Fibroblast of villous mesenchyme (primary cell): Measurements from ENCODE around the gene AKAP8. TPM values are rescaled to one million over a fixed set of nuclear protein-coding genes. Genes with fewer than 3 reads are reported as not detected.

Experiments used
- DNase-seq: peaks from one replicate; pipeline ENCODE4 v3.0.0-alpha.2; 2010; ENCODE audit warnings: low read depth
- H3K4me3 ChIP-seq: 2 replicates; pipeline ENCODE4 v1.5.1; 2011; ENCODE audit warnings: low read depth, mild to moderate bottlenecking, low read length
- total RNA-seq: library from RNA; depleted of rRNA; stranded (reverse); fragments of >200 nt; gene quantifications from 2 replicates; pipeline ENCODE4 v1.2.3, GENCODE V29; 2012
- TF ChIP-seq, protein P1 (sequence below): IDR thresholded peaks from 2 replicates; pipeline ENCODE4 v1.5.1; 2012; ENCODE audit warnings: low read depth, mild to moderate bottlenecking, low read length; ENCODE audit not compliant: insufficient read depth

The AKAP8 gene
- total RNA-seq, 1 donor: 16.0 TPM

DNA sequence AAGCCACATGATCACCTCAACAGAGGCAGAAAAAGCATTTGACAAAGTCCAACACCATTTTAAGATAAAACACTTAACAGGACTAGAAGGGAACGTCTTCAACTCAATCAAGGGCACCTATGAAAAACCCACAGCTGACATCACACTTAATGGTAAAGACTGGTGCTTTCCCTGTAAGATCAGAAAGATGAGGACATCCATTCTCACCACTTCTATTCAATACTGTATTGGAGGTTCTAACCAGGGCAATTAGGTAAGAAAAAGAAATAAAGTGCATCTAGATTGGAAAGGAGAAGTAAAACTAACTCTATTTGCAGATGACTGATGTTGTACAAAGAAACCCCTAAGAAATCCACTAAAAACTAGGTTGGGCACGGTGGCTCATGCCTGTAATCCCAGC is 11.2 kb upstream of the AKAP8 start:
- no peak overlapping the region for H3K4me3 ChIP-seq
- TF ChIP-seq, protein P1, sequence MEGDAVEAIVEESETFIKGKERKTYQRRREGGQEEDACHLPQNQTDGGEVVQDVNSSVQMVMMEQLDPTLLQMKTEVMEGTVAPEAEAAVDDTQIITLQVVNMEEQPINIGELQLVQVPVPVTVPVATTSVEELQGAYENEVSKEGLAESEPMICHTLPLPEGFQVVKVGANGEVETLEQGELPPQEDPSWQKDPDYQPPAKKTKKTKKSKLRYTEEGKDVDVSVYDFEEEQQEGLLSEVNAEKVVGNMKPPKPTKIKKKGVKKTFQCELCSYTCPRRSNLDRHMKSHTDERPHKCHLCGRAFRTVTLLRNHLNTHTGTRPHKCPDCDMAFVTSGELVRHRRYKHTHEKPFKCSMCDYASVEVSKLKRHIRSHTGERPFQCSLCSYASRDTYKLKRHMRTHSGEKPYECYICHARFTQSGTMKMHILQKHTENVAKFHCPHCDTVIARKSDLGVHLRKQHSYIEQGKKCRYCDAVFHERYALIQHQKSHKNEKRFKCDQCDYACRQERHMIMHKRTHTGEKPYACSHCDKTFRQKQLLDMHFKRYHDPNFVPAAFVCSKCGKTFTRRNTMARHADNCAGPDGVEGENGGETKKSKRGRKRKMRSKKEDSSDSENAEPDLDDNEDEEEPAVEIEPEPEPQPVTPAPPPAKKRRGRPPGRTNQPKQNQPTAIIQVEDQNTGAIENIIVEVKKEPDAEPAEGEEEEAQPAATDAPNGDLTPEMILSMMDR: no peak
- DNase-seq: no peak

DNA sequence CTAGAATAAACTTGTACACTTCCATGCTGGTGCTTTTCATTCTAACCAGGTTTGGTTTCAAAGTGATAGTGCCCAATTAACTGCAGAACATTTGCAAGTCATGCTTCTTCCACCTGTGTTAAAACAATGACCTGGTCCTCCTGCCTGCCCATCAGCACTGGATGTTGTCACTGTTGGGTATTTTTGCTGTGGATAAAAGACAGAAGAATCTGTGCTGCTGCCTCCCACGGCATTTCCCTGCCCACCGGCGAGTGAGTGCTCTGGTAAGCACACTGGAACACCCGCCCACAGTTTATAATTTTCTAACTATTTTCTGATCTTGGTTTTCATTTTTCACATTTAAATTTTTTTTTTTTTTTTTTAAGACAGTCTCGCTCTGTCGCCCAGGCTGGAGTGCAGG is 2.3 kb upstream of the AKAP8 start:
- TF ChIP-seq, protein P1: no peak
- H3K4me3 ChIP-seq: no peak overlapping the region
- DNase-seq: no peak

DNA sequence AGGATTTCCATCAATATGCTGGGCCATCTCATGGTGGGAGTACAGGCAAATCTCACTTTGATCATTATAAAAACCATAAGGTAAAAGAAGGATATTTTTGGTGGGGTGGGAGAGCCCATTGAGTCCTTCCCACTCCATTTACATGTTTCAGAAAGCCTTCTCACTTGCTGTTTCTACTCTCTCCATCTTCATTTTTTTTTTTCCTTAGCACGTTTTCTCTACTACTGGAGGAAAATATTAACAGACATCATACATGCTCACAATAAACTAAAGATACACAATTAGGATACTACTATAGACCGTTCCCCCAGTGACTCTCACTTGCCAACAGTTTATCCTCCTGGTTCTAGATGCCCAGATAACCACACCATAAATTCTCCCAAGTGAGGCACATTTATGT is 1.8 kb upstream of the AKAP8 start:
- no peak for DNase-seq
- TF ChIP-seq, protein P1: no peak
- no peak overlapping the region for H3K4me3 ChIP-seq

DNA sequence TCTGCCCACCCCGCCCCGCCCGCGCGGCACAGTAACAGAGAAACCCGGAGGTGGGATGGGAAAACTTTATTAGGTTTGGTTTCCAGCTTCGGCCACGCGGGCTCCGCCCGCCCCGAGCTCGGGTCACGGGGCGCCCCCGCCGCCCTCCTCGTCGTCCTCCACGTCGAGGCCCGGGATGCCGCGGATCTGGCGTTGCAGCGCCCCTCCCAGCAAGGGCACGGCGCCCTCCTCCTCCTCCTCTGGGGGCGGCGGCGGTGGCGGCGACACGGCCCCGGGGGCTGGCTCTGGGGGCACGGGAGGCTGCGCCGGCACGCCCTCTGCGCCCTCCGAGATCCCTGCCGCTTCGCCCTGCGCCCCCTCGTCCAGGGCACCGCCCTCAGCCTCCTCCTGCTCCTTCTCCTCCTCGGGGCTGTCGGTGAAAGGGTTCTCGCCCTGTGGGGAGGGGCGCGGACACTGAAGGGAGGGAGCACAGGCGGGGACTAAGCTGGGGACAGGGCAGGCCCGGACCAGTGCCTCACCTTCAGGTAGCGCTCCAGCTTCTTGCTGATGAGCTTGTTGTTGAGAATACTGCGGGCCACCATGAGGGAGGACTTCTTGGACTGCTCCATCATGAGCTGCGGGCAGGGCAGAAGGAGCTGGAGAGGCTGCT is 536 bp upstream of the AKAP8 start:
- TF ChIP-seq, protein P1: no peak
- peak; percentile 27 for DNase-seq
- peak overlapping the region; percentile 58 for H3K4me3 ChIP-seq

DNA sequence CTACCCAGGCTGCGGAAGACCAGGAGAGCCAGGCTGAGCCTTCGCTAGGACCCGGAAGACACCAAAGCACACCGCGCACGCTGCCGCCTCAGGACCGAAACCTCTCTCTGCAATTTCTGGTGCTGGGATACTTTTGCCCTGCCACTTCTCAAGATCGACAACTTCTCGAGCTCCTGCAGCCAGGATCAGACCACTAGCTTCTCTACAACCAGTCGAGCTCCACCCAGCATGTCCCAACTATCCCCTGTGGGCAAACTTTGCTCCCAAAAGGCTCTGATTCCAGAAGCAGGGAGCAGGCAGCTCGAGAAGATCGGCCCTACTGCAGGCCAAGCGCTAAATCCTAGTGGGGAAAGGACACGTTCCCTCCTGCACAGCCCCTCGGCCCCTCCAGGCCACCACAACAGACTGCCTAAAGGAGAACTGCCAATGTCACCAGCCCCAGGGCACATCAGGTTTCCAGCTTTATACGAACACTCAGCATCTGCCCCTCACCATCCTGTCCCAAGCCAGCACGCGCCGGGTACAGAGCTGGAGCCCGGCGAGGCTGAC is 979 bp downstream of the AKAP8 start:
- peak; percentile 70 for DNase-seq
- H3K4me3 ChIP-seq: peak overlapping the region; percentile 94
- TF ChIP-seq, protein P1: no peak

DNA sequence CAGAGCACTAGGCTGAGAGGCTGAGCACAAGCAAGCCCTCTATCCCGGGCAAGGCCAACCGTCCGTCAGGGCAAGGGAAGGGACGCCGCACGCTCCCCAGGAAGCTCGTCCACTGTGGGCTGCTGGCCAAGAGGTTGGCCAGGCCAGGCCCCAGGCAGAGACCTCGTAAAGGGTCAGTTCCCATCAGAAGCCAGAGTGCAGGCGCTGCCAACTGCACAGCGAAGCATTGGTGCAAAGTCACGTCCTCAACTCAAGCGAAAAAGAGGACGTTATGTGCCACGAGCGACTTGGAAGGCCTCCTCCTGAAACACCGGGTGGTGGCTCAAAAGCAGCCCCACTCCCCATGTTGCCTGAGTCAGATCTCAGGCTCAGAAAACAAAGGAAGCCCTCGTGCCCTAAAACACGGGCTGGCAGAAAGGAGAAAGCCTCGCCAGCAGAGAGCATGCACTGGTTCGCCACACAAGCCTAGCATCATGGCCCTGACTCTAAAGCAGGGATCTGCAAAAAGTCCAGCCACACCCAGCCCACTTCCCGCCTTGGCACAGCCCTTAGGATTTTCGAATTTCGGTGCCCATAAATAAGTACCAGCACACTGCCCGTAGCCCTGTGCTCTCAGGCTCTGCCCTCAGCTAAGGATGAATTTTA is 4.7 kb downstream of the AKAP8 start:
- no peak for DNase-seq
- no peak overlapping the region for H3K4me3 ChIP-seq
- TF ChIP-seq, protein P1: no peak
